Femur (tissue), 1 donor: ENCODE data around the gene PPIG.
"Not testable (repeated sequence)": the region's sequence is repeated elsewhere in the genome, so short reads cannot be mapped to it uniquely, and the experiment has no call there.

ENCODE experiments used
- DNase-seq: peaks from one replicate; pipeline ENCODE4 v3.0.0-alpha.2; 2017

The PPIG gene

DNA sequence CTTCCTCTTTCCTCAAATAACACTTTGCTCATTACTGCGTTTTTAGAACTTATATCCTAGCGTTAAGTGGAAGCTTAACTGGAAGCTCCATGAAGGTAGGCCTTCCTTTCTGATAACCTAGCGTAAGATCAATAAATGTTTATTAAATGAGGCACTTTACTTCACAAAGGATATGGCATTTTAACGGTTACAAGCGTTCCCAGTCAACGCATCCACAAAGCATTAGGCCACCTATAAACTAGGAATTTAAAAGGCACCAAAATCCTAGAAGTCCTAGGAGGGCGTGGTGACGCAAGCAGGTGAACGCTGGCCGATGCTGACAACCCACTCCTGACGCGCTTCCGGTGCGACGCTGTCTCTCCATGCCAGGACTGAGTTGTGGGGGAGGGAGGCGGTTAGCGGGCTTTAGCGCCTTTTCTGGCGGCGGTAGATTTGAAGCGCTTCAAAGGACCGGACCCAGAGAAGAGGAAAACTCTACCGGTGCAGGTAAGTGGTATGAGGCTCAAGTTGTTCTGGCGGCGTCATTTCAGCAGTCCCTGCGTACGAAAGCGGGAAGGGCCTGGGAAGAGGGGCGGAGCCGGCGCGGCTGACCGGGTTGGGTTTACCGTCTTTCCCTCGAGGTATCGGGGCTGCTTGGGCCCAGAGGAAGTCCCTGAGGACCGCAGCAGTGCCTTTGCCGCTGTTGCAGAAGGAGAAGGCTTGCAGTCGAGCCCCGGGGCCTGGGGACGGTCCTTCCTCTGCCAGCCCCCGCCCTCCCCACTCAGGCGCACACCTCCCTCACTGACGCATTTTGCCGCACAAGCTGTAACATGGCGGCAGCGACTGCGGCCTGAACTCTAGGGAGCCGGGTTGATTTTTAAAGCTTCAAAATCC is at the start of gene PPIG:
Gene PPIG, plus strand, starts transcription at position 347 of the 873 bp plus-strand sequence. CDS start 19,691 bp downstream, outside the sequence.
- peak; percentile 95 for DNase-seq

DNA sequence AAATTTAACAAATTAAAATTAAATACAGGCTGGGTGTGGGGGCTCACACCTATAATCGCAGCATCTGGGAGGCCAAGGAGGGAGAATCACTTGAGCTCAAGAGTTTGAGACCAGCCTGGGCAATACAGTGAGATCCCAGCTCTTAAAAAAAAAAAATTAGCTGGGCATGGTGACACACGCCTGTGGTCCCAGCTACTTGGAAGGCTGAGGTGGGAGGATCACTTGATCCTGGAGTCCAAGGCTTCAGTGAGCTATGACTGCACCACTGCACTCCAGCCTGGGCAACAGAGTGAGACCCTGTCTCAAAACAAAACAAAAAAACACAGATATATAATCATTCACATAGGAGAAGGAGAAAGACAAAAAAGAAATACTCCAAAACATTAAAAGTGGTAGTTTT is 44.7 kb upstream of the PPIG start:
- DNase-seq, result not testable (repeated sequence)

DNA sequence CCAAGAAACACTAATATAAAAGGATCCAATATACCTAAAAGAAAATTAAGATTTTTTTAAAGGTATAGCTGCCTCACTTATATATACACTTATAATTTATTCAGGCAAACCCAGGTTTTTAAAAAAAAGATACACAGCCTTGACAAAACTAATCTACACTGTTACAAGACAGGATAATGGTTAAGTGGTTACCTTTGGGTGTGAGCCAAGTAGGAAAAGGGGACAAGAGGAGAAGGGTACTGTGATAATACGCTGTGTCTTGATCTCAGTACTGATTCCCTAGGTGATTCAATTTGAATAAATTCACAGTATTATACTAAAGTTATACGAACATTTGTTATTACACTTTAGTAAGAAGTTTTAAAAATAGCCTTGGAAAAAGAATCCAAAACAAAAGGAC is 44.0 kb upstream of the PPIG start:
- DNase-seq, result no peak

DNA sequence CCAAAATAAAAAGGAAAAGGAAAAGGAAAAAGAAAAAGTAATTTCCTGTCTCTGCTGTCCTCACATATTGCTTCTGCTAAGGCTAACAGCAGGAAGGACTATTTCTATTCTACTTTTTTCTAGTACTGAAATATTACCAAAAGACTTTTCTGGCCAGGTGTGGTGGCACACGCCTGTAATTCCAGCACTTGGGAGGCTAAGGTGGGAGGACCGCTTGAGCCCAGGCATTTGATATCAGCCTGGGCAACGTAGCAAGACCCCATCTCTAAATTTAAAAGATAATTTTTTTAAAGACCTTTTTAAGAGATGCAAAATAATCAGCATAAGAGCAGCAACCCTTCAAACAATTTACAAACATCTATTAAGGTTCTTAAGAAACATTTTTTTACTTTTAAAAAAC is 41.7 kb upstream of the PPIG start:
- no peak for DNase-seq

DNA sequence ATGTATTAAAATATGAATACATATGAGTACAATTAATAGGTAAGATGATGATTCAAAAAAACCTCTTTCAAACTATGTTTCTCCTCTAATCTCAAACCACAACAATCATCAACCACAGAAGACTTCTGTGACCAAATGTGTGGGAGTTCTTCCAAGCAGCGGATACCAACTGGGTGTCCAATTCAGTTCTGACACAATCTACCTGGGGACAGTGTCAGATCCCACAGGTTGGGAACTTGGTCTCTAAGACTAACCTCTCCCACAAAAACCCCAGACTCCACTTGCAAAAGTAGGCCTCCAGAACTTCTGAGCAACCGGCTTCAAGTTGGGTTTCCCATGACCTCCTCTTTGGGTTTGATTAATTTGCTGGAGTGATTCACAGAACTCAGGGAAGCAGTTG is 37.4 kb upstream of the PPIG start:
- DNase-seq, result no peak

DNA sequence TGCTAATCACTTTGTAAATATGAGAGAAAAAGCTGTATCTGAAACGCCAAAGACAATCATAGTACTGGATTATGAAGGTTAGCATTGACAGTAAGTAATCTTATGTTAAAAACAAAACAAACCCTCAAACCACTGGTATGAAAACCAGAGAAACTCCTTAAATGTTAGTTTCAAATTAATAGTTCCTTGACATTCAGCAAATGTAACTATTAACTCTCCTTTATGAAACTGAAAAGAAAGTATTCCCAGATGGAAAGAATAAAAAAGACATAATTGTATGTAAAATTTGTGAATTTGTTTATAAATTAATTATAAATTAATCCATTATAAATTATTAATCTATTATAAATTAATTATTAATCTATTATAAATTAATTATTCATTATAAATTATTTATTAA is 22.8 kb upstream of the PPIG start:
- DNase-seq, result no peak

DNA sequence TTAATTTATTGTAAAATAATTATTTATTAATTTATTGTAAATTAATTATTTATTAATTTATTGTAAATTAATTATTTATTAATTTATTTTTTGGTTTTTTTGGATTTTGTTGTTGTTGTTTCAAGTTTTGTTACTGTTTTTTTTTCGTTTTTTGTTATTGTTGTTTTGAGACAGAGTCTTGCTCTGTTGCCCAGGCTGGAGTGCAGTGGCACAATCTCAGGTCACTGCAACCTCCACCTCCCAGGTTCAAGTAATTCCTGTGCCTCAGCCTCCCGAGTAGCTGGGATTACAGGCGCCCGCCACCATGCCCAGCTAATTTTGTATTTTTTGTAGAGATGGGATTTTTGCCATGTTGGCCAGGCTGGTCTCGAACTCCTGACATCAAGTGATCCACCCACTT is 22.1 kb upstream of the PPIG start:
- not testable (repeated sequence) for DNase-seq

DNA sequence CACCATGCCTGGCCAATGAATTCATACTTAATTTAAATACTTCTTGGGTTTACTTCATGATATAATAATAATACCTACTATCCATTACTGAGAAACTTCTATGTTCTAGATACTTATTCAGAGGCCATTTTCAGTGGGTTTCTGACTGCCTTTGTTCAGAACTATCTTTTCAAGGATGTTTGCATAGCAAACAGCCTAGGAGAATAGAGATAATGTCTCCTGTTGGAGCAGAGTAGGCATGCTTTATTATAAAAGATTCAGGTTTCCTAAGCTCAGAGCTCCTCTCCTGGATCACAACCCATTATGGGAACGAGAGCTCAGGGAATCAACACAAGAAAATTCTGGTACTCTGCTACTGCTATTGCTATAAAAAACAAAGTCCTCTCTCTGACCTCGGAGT is 21.6 kb upstream of the PPIG start:
- no peak for DNase-seq

DNA sequence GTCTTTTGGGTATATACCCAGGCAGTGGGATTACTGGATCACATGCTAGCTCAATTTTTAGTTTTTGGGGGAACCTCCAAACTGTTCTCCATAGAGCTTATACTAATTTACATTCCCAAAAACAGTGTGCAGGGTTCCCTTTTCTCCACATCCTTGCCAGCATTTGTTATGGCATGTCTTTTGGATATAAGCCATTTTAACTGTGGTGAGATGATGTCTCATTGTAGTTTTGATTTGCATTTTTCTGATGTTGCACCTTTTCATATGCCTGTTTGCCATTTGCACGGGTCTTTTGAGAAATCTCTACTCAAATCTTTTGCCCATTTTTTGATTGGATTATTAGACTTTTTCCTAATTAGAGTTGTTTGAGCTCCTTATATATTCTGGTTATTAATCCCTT is 18.5 kb upstream of the PPIG start:
- no peak for DNase-seq

DNA sequence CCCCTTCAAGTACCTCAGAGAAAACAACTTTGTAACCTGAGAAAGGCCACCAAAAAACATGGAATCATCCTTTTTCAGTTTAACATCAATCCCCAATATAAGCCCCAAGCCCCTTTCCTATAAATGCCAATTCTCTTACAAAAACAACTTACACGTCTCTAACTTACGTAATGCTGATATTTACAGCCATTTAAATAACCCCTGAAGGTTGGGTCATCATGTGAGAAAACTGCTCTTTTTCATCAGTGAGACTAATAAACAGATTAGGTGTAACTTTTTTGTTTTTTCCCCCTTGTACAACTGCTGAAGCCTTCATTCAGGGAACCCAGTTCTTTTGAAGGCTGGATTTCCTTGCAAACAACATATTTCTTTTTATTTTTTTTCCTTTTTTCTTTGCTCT is 14.2 kb upstream of the PPIG start:
- DNase-seq, result no peak

DNA sequence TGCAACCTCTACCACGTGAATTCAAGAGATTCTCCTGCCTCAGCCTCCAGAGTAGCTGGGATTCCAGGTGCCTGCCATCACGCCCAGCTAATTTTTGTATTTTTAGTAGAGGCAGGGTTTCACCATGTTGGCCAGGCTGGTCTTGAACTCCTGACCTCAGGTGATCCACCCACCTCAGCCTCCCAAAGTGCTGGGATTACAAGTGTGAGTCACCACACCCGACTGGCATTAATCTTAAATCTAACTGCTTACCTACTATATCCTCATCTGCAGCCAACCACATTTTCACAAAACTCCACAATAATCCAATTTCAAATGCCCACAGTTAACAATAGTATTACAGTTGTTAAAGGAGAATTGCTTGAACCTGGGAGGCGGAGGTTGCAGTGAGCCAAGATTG is 13.4 kb upstream of the PPIG start:
- DNase-seq, result not testable (repeated sequence)

DNA sequence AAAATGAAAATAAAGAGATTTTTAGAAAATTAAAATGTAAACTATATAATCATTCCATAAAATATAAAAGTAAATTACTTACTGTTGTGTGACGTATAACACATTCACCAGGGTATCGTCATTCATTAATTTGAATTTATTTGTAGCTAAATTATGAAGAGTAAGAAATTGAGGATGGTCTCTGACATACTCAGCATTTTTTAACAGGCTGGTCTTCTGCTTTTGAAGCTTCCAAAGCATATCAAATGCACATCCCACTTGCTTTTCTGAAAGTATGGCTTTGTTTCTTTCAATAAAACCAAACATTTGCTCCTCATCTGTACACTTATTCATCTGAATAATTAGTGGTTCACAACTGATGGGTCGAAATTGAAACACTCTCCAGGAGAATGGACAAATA is 12.6 kb upstream of the PPIG start:
- DNase-seq, result no peak

DNA sequence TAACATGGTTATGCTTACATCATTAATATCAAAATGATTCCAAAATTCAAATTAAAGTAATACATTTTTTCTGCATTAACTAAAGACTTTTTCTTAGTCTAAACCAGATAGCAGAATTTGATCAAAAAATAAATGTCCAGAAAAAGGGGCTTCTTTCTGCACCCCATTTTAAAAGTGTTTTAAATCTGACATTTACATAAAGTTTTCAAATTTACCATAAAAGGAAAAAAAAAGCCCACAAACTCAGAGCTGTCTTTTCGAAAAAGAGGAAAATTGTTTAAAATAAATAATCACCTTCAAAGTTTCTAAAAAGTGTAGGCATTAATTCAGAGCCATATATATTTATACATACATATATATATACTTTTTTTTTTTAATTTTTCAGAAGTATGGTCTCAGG is 12.0 kb upstream of the PPIG start:
- DNase-seq, result no peak

DNA sequence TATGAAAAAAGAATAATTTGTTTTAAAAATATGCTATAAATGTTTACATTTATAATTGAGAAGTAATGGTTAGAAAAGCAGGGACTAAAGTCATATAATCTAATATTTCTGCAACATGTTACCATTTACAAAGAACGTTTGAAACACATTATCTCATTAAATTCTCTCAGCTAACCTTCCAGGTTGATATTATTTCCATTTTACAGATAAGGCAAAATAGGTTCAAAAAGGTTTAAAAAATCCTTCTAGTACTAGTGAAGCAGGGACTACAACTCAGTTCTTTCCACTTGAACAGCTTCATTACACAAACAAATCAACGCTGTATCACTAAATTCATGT is 11.4 kb upstream of the PPIG start:
- DNase-seq, result no peak

DNA sequence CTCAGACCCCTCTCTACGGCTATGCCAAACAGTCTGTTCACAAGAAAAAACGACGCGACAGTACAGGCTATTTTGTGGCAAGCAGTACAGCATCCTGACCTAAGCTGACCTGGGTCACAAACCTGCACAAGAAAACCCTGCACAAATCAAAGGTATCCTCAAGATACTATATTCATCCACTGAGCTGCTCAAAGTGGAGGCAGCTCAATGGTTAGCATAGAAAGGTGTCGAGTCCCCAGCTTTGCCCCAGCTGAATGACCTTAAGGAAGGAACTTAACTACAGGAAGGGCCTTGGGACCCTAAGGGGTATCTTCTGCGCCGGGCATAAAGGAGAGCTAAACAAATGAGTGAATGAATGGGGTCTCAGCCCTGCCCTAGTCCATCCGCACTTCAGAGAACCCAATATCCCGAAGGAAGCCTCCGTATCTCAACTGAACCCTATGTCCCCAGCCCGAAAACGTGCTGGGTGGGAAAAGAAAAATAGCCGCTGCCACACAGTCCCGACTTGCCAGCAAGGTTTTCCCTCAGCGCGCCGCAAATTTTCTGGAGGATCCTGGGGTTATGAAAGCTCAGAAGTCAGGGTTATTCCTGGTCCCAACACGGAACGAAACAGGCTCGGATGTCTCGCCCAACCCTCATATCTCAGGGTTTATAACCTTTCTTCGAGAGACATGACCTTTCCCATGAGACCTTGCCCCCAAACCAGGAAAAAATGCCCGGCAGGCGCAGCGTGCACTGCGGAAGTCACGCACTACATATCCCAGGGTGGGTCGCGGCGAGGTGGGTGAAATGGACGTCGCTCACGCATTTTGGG is 10.8 kb upstream of the PPIG start, which contains the start of gene FASTKD1:
Gene FASTKD1, minus strand, starts transcription at position 706 of the 814 bp plus-strand sequence. CDS start 1,836 bp downstream, outside the sequence.
- DNase-seq, result peak; percentile 93

DNA sequence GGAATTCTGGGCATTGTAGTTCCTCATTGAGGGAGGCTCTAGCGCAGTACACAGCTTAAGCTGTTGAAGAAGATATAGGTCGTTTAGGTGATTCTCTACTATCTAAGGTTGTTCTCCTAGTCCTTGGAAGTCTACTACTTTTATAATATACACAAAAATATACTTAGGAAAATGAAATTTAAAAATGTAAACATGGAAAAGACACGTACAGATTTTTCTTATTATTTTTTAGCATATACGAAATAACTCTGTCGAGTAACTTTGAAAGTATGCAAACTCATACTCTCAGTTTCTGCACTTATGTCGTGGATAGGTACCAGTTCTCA is 10.2 kb upstream of the PPIG start:
- no peak for DNase-seq

DNA sequence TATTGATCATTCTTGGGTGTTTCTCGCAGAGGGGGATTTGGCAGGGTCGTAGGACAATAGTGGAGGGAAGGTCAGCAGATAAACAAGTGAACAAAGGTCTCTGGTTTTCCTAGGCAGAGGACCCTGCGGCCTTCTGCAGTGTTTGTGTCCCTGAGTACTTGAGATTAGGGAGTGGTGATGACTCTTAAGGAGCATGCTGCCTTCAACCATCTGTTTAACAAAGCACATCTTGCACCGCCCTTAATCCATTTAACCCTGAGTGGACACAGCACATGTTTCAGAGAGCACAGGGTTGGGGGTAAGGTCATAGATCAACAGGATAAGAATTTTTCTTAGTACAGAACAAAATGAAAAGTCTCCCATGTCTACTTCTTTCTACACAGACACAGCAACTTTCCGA is 9.6 kb upstream of the PPIG start:
- not testable (repeated sequence) for DNase-seq

DNA sequence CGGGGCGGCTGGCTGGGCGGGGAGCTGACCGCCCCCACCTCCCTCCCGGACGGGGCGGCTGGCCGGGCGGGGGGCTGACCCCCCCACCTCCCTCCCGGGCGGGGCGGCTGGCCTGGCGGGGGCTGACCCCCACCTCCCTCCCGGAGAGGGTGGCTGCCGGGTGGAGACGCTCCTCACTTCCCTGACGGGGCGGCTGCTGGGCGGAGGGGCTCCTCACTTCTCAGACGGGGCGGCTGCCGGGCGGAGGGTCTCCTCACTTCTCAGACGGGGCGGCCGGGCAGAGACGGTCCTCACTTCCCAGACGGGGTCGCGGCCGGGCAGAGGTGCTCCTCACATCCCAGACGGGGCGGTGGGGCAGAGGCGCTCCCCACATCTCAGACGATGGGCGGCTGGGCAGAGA is 8.9 kb upstream of the PPIG start:
- DNase-seq, result not testable (repeated sequence)

DNA sequence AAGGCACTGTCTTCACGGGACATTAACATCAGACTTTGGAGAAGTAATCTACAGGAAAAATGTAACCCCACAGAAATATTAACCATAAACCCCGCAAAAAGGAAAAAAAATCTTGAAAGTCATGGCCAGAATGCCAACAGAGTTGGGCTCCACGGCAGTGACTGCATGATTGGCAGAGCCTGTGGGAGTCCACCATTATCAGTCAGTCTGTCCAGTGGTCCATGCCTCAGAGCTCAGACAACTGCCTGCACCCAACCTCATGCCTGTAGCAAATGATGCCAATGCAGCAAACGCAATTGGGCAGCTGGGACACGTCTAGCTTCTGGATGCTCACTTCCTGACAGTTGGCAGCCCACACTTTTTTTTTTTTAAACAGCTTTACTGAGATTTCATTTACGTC is 5.1 kb upstream of the PPIG start:
- no peak for DNase-seq

DNA sequence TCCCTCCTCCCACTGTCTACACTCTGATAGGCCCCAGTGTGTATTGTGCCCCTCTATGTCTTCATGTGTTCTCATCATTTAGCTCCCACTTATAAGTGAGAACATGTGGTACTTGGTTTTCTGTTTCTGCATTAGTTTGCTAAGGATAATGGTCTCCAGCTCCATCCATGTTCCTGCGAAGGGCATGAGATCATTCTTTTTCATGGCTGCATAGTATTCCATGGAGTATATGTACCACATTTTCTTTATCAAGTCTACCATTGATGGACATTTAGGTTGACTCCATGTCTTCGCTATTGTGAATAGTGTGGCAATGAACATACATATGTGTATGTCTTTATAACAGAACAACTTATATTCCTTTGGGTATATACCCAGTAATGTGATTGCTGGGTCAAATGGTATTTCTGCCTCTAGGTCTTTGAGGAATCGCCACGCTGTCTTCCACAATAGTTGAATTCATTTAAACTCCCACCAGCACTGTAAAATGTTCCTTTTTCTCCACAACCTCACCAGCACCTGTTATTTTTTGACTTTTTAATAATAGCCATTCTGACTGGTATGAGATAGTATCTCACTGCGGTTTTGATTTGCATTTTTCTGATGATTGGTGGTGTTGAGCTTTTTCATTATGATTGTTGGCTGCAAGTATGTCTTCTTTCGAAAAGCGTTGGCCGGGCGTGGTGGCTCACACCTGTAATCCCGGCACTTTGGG is 1.4 kb upstream of the PPIG start:
- DNase-seq, result not testable (repeated sequence)

DNA sequence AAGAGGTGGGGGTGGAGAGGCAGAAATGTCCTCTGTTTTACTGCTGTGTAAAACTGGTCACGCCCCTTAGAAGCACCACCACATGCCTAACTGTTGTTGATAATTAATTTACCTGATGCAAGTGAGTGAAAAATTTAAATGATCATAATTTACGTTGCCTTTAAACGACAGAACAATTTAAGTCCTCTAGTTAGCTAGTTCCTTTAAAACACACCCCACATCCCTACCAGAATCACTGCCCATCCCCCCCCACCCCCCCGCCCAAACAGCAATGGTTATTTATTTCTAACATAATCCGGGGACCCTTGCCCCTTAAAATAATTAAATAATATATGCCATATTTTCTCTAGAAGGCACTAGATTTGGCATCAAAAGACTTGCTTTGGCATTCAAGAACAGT is 633 bp upstream of the PPIG start:
- DNase-seq, result no peak

DNA sequence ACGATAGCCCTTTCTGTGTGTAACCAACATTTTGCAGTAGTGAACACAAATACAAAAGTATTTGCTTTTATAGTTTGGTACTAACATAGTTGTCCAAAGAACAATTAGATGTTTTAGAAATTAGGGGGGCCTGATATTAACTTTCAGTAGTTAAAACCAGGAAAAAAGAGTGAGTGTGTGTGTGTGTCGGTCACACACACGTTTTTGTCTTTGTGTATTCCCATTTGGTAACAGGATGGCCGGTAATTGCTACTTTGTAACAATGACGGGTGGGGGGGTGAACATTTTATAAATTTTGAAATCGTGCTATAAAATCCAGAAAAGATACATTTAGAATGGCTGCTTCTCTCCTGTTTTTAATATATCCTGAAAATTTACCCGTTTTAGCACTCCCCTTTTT is 1.5 kb downstream of the PPIG start:
- DNase-seq, result no peak

DNA sequence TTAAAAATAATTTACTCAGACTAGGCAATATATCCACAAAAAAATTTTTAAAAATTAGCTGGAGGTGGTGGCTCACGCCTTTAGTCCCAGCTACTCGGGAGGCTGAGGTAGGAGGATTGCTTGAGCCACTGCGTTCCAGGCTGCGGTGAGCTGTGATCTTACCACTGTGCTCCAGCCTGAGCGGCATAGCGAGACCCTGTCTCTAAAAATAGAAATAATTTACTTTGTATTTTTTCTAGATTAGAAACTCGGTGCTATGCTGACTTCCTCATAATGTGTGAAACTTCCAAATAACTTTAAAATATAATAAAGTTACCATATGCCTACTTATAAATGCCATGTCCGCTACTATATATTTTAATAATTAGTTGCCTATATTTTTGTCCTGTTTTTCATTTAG is 6.7 kb downstream of the PPIG start:
- no peak for DNase-seq

DNA sequence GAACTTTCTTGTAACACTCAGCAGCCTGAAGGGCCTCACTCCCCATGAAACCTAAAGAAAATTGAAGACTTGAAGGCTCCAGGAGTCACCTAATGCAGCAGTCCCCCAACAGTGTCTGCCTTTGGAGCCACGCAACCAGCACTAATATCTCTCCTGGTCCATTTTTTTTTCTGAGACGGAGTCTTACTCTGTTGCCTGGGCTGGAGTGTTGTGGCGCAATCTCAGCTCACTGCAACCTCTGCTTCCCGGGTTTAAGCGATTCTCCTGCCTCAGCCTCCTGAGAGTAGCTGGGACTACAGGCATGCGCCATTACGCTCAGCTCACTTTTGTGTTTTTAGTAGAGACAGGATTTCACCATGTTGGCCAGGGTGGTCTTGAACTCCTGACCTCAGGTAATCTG is 12.4 kb downstream of the PPIG start:
- DNase-seq, result not testable (repeated sequence)
